Measurements from ENCODE around the gene TSNAXIP1.

The TSNAXIP1 gene

DNA sequence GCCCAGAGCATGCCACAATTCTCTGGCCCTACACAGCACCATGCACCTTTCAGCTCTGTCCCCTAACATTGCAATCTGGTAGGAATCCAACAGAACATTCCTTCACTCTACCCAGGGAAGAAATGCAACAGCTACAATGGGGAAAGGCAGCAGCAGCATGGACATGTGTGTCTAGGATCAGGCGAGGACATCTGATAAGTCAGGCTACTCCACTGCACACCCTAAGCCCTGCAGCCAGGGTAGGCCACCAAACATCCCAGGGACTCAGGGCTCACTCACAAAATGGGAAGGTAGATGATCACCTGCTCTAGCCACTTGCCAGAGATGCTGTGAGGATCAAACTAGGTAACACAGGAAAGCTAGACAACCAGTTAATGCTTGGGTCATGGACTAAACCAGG, 5.4 kb upstream of the TSNAXIP1 start:
- TF ChIP-seq, protein P1, sequence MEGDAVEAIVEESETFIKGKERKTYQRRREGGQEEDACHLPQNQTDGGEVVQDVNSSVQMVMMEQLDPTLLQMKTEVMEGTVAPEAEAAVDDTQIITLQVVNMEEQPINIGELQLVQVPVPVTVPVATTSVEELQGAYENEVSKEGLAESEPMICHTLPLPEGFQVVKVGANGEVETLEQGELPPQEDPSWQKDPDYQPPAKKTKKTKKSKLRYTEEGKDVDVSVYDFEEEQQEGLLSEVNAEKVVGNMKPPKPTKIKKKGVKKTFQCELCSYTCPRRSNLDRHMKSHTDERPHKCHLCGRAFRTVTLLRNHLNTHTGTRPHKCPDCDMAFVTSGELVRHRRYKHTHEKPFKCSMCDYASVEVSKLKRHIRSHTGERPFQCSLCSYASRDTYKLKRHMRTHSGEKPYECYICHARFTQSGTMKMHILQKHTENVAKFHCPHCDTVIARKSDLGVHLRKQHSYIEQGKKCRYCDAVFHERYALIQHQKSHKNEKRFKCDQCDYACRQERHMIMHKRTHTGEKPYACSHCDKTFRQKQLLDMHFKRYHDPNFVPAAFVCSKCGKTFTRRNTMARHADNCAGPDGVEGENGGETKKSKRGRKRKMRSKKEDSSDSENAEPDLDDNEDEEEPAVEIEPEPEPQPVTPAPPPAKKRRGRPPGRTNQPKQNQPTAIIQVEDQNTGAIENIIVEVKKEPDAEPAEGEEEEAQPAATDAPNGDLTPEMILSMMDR (conservative IDR thresholded peaks at IDR 0.05; ENCODE audit: low read depth, low read length) = no peak
- DNase-seq (ENCODE audit: low read depth) = no peak
- H3K4me3 ChIP-seq (ENCODE audit: low read length) = no peak overlapping the region

DNA sequence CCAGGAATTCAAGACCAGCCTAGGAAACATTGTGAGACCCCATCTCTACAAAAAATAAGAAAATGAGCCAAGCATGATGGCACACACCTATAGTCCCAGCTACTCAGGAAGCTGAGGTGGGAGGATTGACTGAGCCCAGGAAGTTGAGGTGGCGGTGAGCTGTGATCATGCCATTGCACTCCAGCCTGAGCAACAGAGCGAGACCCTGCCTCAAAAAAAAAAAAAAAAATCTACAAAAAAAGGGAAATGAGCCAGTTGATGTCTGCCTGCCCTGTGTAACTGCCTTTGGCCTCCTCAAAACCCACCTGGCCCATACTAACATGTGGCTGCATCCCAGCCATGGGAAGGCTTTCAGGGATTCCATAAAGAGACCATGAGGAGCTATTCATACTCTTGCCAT, 4.8 kb upstream of the TSNAXIP1 start:
- DNase-seq (ENCODE audit: low read depth) = no peak
- no peak overlapping the region for H3K4me3 ChIP-seq (ENCODE audit: low read length)
- TF ChIP-seq, protein P1 (conservative IDR thresholded peaks at IDR 0.05; ENCODE audit: low read depth, low read length) = no peak

DNA sequence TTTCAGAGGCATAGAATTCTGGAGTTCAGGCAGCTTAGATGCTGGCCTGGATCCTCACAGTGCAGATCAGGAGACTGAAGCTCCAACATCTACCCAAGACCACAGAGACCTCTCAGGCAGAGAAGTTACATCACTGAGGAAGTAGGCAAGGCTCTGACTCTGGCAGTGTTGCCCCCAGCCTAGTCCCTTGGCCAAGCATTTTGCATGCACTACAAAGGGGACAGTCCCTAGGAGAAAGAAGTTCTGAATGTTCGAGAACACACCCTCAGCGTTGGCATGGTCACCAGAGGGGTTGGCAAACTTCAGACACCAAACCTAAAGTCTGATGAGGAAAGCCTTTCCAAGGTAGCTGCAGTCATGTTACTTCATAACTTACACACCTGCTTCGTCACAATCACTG, 2.8 kb upstream of the TSNAXIP1 start:
- TF ChIP-seq, protein P1 (conservative IDR thresholded peaks at IDR 0.05; ENCODE audit: low read depth, low read length) = no peak
- no peak overlapping the region for H3K4me3 ChIP-seq (ENCODE audit: low read length)
- no peak for DNase-seq (ENCODE audit: low read depth)

DNA sequence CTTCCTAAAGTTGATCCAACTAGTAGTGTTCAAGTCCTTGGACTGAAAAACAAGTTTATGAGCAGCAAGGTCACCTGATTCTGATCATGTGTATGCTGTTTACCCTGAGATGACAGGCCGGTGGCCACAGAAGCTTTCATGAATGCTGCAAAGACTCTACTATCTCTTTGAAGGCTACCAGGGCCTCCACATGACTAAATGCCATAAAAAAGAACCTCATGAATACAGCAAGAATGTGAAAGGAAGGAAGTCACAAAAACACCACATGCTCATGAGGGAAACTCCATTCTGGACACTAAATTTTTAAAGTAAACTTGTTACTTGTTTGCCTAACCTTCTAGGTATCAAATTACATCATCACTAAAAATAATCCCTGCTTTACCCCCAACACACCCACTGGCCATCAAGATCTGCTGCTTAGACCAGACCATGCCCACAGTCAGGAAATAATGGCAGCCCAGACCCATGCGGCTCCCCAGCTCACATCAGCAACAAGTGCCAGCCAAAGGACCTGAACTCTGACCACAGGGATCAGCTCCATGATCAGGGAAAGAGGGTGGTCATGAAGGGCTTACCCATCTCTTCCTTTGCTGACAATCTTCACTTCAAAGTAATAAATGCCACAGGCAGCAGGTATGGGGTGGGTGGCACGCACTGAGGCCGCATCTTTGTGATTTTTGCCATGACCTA, 1.7 kb upstream of the TSNAXIP1 start:
- H3K4me3 ChIP-seq (ENCODE audit: low read length) = peak overlapping the region; percentile 80
- DNase-seq (ENCODE audit: low read depth) = no peak
- TF ChIP-seq, protein P1 (conservative IDR thresholded peaks at IDR 0.05; ENCODE audit: low read depth, low read length) = no peak

DNA sequence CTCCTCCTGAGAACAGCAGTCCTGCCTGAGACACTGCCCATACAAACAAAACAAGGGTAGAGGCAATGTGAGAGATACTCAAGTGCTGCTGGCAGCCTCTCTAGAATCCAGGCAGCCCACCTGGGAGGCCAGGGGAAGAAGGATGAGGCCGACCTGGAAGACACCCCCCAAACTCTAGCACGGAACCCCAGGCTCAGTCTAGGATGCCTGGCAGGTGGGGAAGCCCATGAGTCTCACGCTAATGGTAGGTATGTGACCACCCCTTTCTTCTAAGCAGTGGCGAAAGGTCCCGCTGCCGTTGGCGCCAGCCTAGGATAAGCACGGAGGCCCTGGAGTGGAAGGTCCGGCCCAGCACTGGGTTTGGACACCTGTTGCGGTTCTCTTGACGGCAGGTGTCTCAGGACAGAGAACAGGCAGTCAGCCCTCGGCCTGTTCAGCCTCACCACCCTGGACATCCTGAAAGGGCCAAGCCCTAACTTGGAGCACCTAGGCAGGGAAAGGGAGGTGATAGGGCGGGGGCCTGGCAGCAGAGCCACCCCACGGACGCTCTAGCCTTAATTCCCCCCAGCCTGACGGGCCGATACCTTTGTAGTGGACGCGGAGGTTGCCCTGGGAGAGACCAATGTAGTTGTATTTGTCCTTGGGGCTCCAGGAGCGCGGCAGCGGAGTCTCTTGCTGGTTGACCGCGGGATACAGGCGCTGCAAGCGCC, 816 bp upstream of the TSNAXIP1 start:
- no peak for DNase-seq (ENCODE audit: low read depth)
- TF ChIP-seq, protein P1 (conservative IDR thresholded peaks at IDR 0.05; ENCODE audit: low read depth, low read length) = no peak

DNA sequence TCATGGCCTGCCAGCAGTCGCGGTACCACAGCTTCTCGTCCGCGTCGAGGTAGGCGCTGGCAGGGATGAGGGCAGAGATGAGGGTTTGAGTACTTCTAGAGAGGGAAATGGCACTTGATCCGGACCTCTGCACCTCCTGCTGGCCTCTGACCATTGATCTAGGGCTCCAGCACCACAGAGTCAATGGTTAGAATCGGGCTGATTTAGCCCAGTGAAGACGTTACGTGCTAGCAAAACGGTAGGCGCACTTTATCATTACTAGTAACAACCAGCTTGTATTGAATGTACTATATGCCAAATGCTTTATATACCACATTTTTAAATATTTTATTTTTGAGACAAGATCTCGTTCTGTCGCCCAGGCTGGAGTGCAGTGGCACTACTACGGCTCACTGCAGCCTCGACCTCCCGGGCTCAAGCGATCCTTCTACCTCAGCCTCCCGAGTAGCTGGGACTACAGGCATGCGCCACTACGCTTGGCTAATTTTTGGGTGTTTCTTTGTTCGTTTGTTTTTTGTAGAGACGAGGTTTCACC, 526 bp downstream of the TSNAXIP1 start:
- TF ChIP-seq, protein P1 (conservative IDR thresholded peaks at IDR 0.05; ENCODE audit: low read depth, low read length) = peak; percentile 11
- DNase-seq (ENCODE audit: low read depth) = no peak
- H3K4me3 ChIP-seq (ENCODE audit: low read length) = peak overlapping the region; percentile 80

More for the DNA sequence above, 816 bp upstream of the TSNAXIP1 start:
- H3K4me3 ChIP-seq (ENCODE audit: low read length) = peak overlapping the region; percentile 80

Measured in retinal pigment epithelial cell (primary cell).